ENCODE data around the gene TMEM263.
"Not testable (repeated sequence)": the region's sequence is repeated elsewhere in the genome, so short reads cannot be mapped to it uniquely, and the experiment has no call there.

Gene TMEM263

GRCh38 chr12:106955377-106956047, at the start of gene TMEM263:
Gene TMEM263, plus strand, starts transcription at chr12:106955907. Its CDS starts 11,210 bp downstream, at chr12:106967117.
- peak; percentile 99 for DNase-seq

- no peak for DNase-seq
Observed at GRCh38 chr12:106906715-106907114, 49.0 kb upstream of the TMEM263 start.

GRCh38 chr12:106907411-106907810, 48.3 kb upstream of the TMEM263 start:
- no peak for DNase-seq

GRCh38 chr12:106907846-106908245, 47.9 kb upstream of the TMEM263 start:
- no peak for DNase-seq

GRCh38 chr12:106908561-106908960, 47.1 kb upstream of the TMEM263 start:
- DNase-seq: no peak

- DNase-seq: no peak
Observed at GRCh38 chr12:106910202-106910601, 45.5 kb upstream of the TMEM263 start.

GRCh38 chr12:106911581-106911980, 44.1 kb upstream of the TMEM263 start:
- no peak for DNase-seq

- DNase-seq: no peak
Observed at GRCh38 chr12:106913456-106913855, 42.3 kb upstream of the TMEM263 start.

- no peak for DNase-seq
Observed at GRCh38 chr12:106914796-106915634, 40.7 kb upstream of the TMEM263 start.

GRCh38 chr12:106915635-106916026, 40.1 kb upstream of the TMEM263 start:
- no peak for DNase-seq

GRCh38 chr12:106917503-106917902, 38.2 kb upstream of the TMEM263 start:
- no peak for DNase-seq

GRCh38 chr12:106918746-106919145, 37.0 kb upstream of the TMEM263 start:
- no peak for DNase-seq

GRCh38 chr12:106919910-106920544, 35.7 kb upstream of the TMEM263 start:
- DNase-seq: no peak

GRCh38 chr12:106921976-106922375, 33.7 kb upstream of the TMEM263 start:
- not testable (repeated sequence) for DNase-seq

- DNase-seq: not testable (repeated sequence)
Observed at GRCh38 chr12:106923594-106923993, 32.1 kb upstream of the TMEM263 start.

GRCh38 chr12:106924268-106924861, 31.3 kb upstream of the TMEM263 start:
- no peak for DNase-seq

- no peak for DNase-seq
Observed at GRCh38 chr12:106926657-106927056, 29.1 kb upstream of the TMEM263 start.

GRCh38 chr12:106934277-106934676, 21.4 kb upstream of the TMEM263 start:
- DNase-seq: no peak

- DNase-seq: no peak
Observed at GRCh38 chr12:106941481-106942156, 14.1 kb upstream of the TMEM263 start.

GRCh38 chr12:106942775-106943174, 12.9 kb upstream of the TMEM263 start:
- no peak for DNase-seq

- DNase-seq: no peak
Observed at GRCh38 chr12:106945261-106945851, 10.4 kb upstream of the TMEM263 start.

- DNase-seq: no peak
Observed at GRCh38 chr12:106947461-106947860, 8.2 kb upstream of the TMEM263 start.

Data from left hindlimb (tissue), 1 donor.